HEK293 (cell line): ENCODE measurements around the gene SSBP3.

Experiments used
- CTCF ChIA-PET: fragments of 350-600 bp; formaldehyde crosslinking; extraction: SDS; loops from one replicate; lab custom pipeline; 2021; ENCODE audit warnings: antibody characterized with exemption; lab: Yijun Ruan, JAX
- POLR2A ChIA-PET: fragments of 300-600 bp; formaldehyde crosslinking; extraction: SDS; loops from one replicate; lab custom pipeline; 2020; ENCODE audit warnings: antibody characterized with exemption, inconsistent platforms; lab: Yijun Ruan, JAX
- H3K27ac ChIP-seq: fragments of 200-500 bp; sonication (Bioruptor generic); 2 replicates; pipeline ENCODE4 v1.5.1; 2014; ENCODE audit warnings: low read depth, low read length, control low read depth, inconsistent platforms; ENCODE audit errors: extremely low read depth
- H3K36me3 ChIP-seq, 2 experiments: fragments of 200-500 bp in 1 of 2; sonication (Bioruptor generic) in 1 of 2; 1 replicate in 1 of 2; 2 replicates in 1 of 2; pipeline ENCODE4 v1.5.1; 2014 to 2017; ENCODE audit warnings: inconsistent platforms in 2 of 2, low read length in 2 of 2; ENCODE audit not compliant: control insufficient read depth in 2 of 2, insufficient read depth in 1 of 2
- H3K4me1 ChIP-seq: fragments of 200-500 bp; sonication (Bioruptor generic); 2 replicates; pipeline ENCODE4 v1.5.1; 2014; ENCODE audit warnings: mild to moderate bottlenecking, low read length, inconsistent platforms; ENCODE audit not compliant: control insufficient read depth, insufficient read depth
- H3K4me3 ChIP-seq: 2 replicates; pipeline ENCODE4 v1.5.1; 2011; ENCODE audit warnings: low read depth, mild to moderate bottlenecking, control low read depth, low read length, moderate library complexity
- H3K9me3 ChIP-seq: fragments of 200-500 bp; sonication (Bioruptor generic); 2 replicates; pipeline ENCODE4 v1.5.1; 2014; ENCODE audit warnings: low read depth, low read length, inconsistent platforms; ENCODE audit not compliant: control insufficient read depth, insufficient read depth
- BCL11B ChIP-seq: fragments of 450-650 bp; formaldehyde crosslinking; IDR thresholded peaks from 2 replicates; pipeline ENCODE4 v1.5.1; 2016; ENCODE audit warnings: low read depth, missing biosample characterization, missing genetic modification characterization
- GLIS1 ChIP-seq: fragments of 450-650 bp; formaldehyde crosslinking; IDR thresholded peaks from 2 replicates; pipeline ENCODE4 v1.5.1; 2016; ENCODE audit warnings: missing biosample characterization, missing genetic modification characterization
- HOXA7 ChIP-seq: sonication (generic); formaldehyde crosslinking; IDR thresholded peaks from 2 replicates; pipeline ENCODE4 v1.8.1; 2022; ENCODE audit warnings: missing genetic modification reagents, borderline replicate concordance
- SCRT1 ChIP-seq: fragments of 450-650 bp; formaldehyde crosslinking; IDR thresholded peaks from 2 replicates; pipeline ENCODE4 v1.5.1; 2016; ENCODE audit warnings: missing biosample characterization, missing genetic modification characterization, borderline replicate concordance
- WT1 ChIP-seq: fragments of 450-650 bp; formaldehyde crosslinking; IDR thresholded peaks from 2 replicates; pipeline ENCODE4 v1.5.1; 2016; ENCODE audit warnings: missing biosample characterization, missing genetic modification characterization
- ZBTB20 ChIP-seq: fragments of 450-650 bp; formaldehyde crosslinking; IDR thresholded peaks from 2 replicates; pipeline ENCODE4 v1.5.1; 2016; ENCODE audit warnings: missing biosample characterization, missing genetic modification characterization
- ZBTB7A ChIP-seq: fragments of 450-650 bp; formaldehyde crosslinking; IDR thresholded peaks from 2 replicates; pipeline ENCODE4 v1.5.1; 2016; ENCODE audit warnings: low read depth, missing biosample characterization, missing genetic modification characterization
- ZEB2 ChIP-seq: fragments of 450-650 bp; formaldehyde crosslinking; IDR thresholded peaks from 2 replicates; pipeline ENCODE4 v1.5.1; 2016; ENCODE audit warnings: missing biosample characterization, missing genetic modification characterization
- ZFP41 ChIP-seq: fragments of 450-650 bp; formaldehyde crosslinking; IDR thresholded peaks from 2 replicates; pipeline ENCODE4 v1.5.1; 2016; ENCODE audit warnings: missing biosample characterization, missing genetic modification characterization, borderline replicate concordance
- ZNF132 ChIP-seq: fragments of 450-650 bp; formaldehyde crosslinking; IDR thresholded peaks from 2 replicates; pipeline ENCODE4 v1.5.1; 2017; ENCODE audit warnings: missing biosample characterization, missing genetic modification characterization, borderline replicate concordance
- ZNF133 ChIP-seq: fragments of 450-650 bp; formaldehyde crosslinking; IDR thresholded peaks from 2 replicates; pipeline ENCODE4 v1.5.1; 2016; ENCODE audit warnings: missing biosample characterization, missing genetic modification characterization
- ZNF248 ChIP-seq: fragments of 450-650 bp; formaldehyde crosslinking; IDR thresholded peaks from 2 replicates; pipeline ENCODE4 v1.5.1; 2017; ENCODE audit warnings: missing biosample characterization, missing genetic modification characterization
- ZNF292 ChIP-seq: fragments of 450-650 bp; formaldehyde crosslinking; IDR thresholded peaks from 2 replicates; pipeline ENCODE4 v1.5.1; 2016; ENCODE audit warnings: low read depth, missing biosample characterization, missing genetic modification characterization, borderline replicate concordance
- ZNF426 ChIP-seq: fragments of 450-650 bp; formaldehyde crosslinking; IDR thresholded peaks from 2 replicates; pipeline ENCODE4 v1.5.1; 2017; ENCODE audit warnings: missing biosample characterization, missing genetic modification characterization, mild to moderate bottlenecking, inconsistent platforms, moderate library complexity
- TF ChIP-seq, protein P1 (sequence below): fragments of 450-650 bp; formaldehyde crosslinking; IDR thresholded peaks from 2 replicates; pipeline ENCODE4 v1.5.1; 2016; ENCODE audit warnings: missing biosample characterization, missing genetic modification characterization
- TF ChIP-seq, protein P2 (sequence below): fragments of 450-650 bp; formaldehyde crosslinking; IDR thresholded peaks from 2 replicates; pipeline ENCODE4 v1.5.1; 2017; ENCODE audit warnings: missing biosample characterization, missing genetic modification characterization
- TF ChIP-seq, protein P3 (sequence below): fragments of 450-650 bp; formaldehyde crosslinking; conservative IDR thresholded peaks from 2 replicates; pipeline ENCODE4 v1.5.1; 2016; ENCODE audit warnings: low read depth, missing biosample characterization, missing genetic modification characterization
- TF ChIP-seq, protein P4 (sequence below): fragments of 450-650 bp; formaldehyde crosslinking; optimal IDR thresholded peaks from 2 replicates; pipeline ENCODE3; 2016; ENCODE audit warnings: missing biosample characterization, mild to moderate bottlenecking, missing genetic modification characterization
- TF ChIP-seq, protein P5 (sequence below): fragments of 450-650 bp; formaldehyde crosslinking; IDR thresholded peaks from 2 replicates; pipeline ENCODE4 v1.5.1; 2016; ENCODE audit warnings: missing biosample characterization, missing genetic modification characterization

SSBP3 gene

DNA sequence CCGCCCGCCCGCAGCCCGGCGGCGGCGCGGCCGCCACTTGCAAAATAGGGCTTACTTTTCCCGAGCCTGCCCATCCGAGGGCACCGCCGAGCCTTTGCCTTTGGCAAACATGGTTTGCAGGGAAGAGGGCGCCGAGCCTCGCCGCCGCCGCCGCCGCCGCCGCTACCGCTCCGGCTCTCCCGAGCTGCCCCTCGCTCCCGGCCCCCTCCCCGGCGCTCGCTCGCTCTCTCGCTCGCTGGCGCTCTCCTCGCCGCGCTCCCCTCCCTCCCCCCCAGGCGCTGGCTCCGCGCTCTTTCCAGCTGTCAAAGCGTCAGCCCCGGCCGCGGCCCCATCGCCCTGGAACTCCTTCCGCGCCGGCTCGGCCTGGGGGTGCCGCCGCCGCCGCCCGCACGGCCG lies 298 bp downstream of the SSBP3 start:
- ChIA-PET CTCF (interaction anchor here (0.6 to 0.7 kb wide), 3 partner anchors 9 to 84 kb away, joined by 3 read pairs; no protein-coding TSS in a partner anchor), POLR2A (interaction anchor here (0.6 to 2.3 kb wide), 5 partner anchors 23 to 284 kb away, joined by 3 to 44 read pairs (median 3); no protein-coding TSS in a partner anchor)
- Histone ChIP-seq H3K4me3 (peak overlapping the region; percentile 57), H3K27ac (no peak overlapping the region; the same call in 1 of the 2 replicates), H3K9me3 (no peaks in the 10 kb centered on the region), H3K4me1 (peaks cover 16% of the 10 kb centered on the region), H3K36me3 (peaks cover 4 to 24% of the 10 kb centered on the region in 2 experiments; a peak in 1 of 3 replicates)
- TF ChIP-seq BCL11B (tag by site-specific recombination): no peak
- no peak for TF ChIP-seq ZNF292 (tag by site-specific recombination)
- no peak for TF ChIP-seq ZFP41 (tag by site-specific recombination)
- TF ChIP-seq WT1 (tag by site-specific recombination): no peak
- TF ChIP-seq HOXA7: no peak
- TF ChIP-seq ZNF133 (tag by site-specific recombination): no peak

DNA sequence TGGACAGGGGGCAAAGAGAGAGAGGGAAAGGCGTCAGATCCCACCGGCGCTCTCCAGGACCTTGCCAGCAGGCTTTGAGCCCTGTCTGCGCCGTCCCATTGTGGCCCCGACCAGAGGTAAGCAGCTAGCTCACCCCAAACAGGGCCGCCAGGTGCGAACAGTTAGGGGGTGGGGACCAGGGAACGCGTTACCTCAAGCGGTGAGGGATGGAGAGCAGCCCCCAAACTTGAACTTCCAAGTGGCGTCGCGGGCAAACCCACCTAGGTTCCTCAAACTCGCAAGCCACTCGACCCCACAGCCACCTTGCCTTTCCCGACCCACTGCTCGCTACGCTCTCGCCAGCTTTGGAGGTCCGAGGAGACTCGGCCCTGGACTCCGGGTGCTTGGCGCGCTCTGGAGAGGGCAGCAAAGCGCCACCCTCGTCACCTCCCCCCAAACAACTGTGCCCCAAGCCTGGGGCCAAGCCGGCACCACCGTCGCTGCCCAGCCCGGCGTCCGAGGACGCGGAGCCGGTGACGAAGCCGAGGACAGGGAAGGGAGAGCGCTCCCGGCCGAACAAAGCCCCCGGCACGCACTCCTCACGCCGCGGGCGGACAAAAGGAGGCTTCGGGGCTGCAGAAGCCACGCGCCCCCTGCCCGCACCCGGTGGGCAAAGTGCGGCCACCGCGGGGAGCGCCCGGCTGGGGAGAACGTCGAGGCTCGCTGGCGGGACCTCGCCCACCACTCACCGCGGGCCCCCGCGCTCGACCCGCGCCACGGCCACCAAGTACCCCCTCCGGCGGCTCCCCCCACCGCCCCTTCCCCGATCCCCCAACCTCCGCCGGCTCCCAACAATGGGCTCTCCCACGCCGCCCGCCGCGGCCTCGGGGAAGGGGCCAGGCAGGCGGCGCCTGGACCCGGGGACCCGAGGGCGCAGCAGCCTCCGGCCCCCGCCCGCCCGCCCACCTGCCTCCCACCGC lies 976 bp downstream of the SSBP3 start:
- no peak overlapping the region; the same call in 1 of the 2 replicates for H3K27ac ChIP-seq
- peak overlapping the region; percentile 57 for H3K4me3 ChIP-seq
- peaks cover 6 to 31% of the 10 kb centered on the region in 2 experiments; a peak in 1 of 3 replicates for H3K36me3 ChIP-seq
- POLR2A ChIA-PET: no interaction called here
- CTCF ChIA-PET: interaction anchor here (0.7 to 2.6 kb wide), 2 partner anchors 9 to 84 kb away, joined by 4 to 13 read pairs; no protein-coding TSS in a partner anchor
- peaks cover 16% of the 10 kb centered on the region for H3K4me1 ChIP-seq
- H3K9me3 ChIP-seq: no peaks in the 10 kb centered on the region
- no peak for TF ChIP-seq ZNF132 (tag by site-specific recombination)
- TF ChIP-seq, protein P1, sequence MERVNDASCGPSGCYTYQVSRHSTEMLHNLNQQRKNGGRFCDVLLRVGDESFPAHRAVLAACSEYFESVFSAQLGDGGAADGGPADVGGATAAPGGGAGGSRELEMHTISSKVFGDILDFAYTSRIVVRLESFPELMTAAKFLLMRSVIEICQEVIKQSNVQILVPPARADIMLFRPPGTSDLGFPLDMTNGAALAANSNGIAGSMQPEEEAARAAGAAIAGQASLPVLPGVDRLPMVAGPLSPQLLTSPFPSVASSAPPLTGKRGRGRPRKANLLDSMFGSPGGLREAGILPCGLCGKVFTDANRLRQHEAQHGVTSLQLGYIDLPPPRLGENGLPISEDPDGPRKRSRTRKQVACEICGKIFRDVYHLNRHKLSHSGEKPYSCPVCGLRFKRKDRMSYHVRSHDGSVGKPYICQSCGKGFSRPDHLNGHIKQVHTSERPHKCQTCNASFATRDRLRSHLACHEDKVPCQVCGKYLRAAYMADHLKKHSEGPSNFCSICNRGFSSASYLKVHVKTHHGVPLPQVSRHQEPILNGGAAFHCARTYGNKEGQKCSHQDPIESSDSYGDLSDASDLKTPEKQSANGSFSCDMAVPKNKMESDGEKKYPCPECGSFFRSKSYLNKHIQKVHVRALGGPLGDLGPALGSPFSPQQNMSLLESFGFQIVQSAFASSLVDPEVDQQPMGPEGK (tag by site-specific recombination): peak; percentile 57
- TF ChIP-seq ZNF426 (tag by site-specific recombination): no peak
- TF ChIP-seq SCRT1 (tag by site-specific recombination): no peak
- TF ChIP-seq, protein P2, sequence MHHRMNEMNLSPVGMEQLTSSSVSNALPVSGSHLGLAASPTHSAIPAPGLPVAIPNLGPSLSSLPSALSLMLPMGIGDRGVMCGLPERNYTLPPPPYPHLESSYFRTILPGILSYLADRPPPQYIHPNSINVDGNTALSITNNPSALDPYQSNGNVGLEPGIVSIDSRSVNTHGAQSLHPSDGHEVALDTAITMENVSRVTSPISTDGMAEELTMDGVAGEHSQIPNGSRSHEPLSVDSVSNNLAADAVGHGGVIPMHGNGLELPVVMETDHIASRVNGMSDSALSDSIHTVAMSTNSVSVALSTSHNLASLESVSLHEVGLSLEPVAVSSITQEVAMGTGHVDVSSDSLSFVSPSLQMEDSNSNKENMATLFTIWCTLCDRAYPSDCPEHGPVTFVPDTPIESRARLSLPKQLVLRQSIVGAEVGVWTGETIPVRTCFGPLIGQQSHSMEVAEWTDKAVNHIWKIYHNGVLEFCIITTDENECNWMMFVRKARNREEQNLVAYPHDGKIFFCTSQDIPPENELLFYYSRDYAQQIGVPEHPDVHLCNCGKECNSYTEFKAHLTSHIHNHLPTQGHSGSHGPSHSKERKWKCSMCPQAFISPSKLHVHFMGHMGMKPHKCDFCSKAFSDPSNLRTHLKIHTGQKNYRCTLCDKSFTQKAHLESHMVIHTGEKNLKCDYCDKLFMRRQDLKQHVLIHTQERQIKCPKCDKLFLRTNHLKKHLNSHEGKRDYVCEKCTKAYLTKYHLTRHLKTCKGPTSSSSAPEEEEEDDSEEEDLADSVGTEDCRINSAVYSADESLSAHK (tag by site-specific recombination): no peak
- no peak for TF ChIP-seq ZNF248 (tag by site-specific recombination)
- 0 out of 2 replicates have a peak, but pooled peaks have one; percentile 19 for TF ChIP-seq ZEB2
- 0 out of 2 replicates have a peak, but pooled peaks have one; percentile 14 for TF ChIP-seq GLIS1
- TF ChIP-seq, protein P3, sequence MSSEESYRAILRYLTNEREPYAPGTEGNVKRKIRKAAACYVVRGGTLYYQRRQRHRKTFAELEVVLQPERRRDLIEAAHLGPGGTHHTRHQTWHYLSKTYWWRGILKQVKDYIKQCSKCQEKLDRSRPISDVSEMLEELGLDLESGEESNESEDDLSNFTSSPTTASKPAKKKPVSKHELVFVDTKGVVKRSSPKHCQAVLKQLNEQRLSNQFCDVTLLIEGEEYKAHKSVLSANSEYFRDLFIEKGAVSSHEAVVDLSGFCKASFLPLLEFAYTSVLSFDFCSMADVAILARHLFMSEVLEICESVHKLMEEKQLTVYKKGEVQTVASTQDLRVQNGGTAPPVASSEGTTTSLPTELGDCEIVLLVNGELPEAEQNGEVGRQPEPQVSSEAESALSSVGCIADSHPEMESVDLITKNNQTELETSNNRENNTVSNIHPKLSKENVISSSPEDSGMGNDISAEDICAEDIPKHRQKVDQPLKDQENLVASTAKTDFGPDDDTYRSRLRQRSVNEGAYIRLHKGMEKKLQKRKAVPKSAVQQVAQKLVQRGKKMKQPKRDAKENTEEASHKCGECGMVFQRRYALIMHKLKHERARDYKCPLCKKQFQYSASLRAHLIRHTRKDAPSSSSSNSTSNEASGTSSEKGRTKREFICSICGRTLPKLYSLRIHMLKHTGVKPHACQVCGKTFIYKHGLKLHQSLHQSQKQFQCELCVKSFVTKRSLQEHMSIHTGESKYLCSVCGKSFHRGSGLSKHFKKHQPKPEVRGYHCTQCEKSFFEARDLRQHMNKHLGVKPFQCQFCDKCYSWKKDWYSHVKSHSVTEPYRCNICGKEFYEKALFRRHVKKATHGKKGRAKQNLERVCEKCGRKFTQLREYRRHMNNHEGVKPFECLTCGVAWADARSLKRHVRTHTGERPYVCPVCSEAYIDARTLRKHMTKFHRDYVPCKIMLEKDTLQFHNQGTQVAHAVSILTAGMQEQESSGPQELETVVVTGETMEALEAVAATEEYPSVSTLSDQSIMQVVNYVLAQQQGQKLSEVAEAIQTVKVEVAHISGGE (tag by site-specific recombination): no peak
- no peak for TF ChIP-seq ZBTB7A (tag by site-specific recombination)
- TF ChIP-seq, protein P4, sequence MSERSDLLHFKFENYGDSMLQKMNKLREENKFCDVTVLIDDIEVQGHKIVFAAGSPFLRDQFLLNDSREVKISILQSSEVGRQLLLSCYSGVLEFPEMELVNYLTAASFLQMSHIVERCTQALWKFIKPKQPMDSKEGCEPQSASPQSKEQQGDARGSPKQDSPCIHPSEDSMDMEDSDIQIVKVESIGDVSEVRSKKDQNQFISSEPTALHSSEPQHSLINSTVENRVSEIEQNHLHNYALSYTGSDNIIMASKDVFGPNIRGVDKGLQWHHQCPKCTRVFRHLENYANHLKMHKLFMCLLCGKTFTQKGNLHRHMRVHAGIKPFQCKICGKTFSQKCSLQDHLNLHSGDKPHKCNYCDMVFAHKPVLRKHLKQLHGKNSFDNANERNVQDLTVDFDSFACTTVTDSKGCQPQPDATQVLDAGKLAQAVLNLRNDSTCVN: peak; percentile 74
- TF ChIP-seq ZBTB20 (tag by site-specific recombination): peak; percentile 46; the same call in 1 of the 2 replicates
- TF ChIP-seq, protein P5, sequence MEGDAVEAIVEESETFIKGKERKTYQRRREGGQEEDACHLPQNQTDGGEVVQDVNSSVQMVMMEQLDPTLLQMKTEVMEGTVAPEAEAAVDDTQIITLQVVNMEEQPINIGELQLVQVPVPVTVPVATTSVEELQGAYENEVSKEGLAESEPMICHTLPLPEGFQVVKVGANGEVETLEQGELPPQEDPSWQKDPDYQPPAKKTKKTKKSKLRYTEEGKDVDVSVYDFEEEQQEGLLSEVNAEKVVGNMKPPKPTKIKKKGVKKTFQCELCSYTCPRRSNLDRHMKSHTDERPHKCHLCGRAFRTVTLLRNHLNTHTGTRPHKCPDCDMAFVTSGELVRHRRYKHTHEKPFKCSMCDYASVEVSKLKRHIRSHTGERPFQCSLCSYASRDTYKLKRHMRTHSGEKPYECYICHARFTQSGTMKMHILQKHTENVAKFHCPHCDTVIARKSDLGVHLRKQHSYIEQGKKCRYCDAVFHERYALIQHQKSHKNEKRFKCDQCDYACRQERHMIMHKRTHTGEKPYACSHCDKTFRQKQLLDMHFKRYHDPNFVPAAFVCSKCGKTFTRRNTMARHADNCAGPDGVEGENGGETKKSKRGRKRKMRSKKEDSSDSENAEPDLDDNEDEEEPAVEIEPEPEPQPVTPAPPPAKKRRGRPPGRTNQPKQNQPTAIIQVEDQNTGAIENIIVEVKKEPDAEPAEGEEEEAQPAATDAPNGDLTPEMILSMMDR (tag by site-specific recombination): peak; percentile 71
